ENCODE results near the gene ARHGEF10L. TPM values are rescaled to one million over a fixed set of nuclear protein-coding genes. Genes with fewer than 3 reads are reported as not detected.

The ARHGEF10L gene
- total and polyA plus RNA-seq, 4 experiments from 2014 or later: 0.47 to 0.78 TPM; not detected in 2

DNA sequence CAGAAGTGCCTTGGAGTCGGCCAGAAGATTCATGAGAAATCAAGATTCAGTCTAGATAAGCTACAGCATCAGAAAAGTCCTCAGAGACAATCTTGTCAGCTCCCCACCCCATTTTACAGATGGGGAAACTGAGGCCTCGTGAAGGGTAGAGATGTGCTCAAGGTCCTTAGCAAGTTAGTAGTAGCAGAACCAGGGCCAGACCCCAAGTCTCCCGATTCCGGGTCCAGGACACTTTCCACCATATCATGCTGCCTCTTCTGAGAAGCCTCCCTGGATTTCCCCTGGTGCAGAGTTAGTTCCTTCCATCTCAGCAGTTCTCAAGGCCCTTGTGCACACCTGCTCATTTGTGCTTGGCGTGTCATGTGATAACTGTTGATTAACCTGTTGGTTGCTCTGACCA lies 124.1 kb downstream of the ARHGEF10L start:
- Mint-ChIP-seq H3K4me3 (no peak overlapping the region), H3K27me3 (peaks cover 0 to under 1% of the 10 kb centered on the region in 2 donors), H3K36me3 (no peaks in the 10 kb centered on the region), H3K9me3 (no peaks in the 10 kb centered on the region), H3K4me1 (no peaks in the 10 kb centered on the region), H3K27ac (no peak overlapping the region)
- Histone ChIP-seq H3K27me3 (ENCODE audit: insufficient read depth, low read length) (no peaks in the 10 kb centered on the region), H3K27ac (ENCODE audit: low read depth, low read length) (no peak overlapping the region), H3K4me3 (ENCODE audit: low read length in 2 of 2) (no peak overlapping the region), H3K36me3 (ENCODE audit: insufficient read depth, low read length) (no peaks in the 10 kb centered on the region), H3K4me1 (ENCODE audit: insufficient read depth, low read length) (no peaks in the 10 kb centered on the region), H3K9me3 (ENCODE audit: control insufficient read depth in 1 of 2, low read length in 2 of 2) (no peaks in the 10 kb centered on the region)
- ChIA-PET CTCF (ENCODE audit: partially characterized antibody) (interaction anchor here (0.7 to 3.5 kb wide), 3 partner anchors 13 to 336 kb away, joined by 3 to 28 read pairs (median 3); no protein-coding TSS in a partner anchor), POLR2A (ENCODE audit: partially characterized antibody) (no interaction called here)
- intact Hi-C loops (cut with micrococcal nuclease): no loop called here
- DNase-seq: no peak

DNA sequence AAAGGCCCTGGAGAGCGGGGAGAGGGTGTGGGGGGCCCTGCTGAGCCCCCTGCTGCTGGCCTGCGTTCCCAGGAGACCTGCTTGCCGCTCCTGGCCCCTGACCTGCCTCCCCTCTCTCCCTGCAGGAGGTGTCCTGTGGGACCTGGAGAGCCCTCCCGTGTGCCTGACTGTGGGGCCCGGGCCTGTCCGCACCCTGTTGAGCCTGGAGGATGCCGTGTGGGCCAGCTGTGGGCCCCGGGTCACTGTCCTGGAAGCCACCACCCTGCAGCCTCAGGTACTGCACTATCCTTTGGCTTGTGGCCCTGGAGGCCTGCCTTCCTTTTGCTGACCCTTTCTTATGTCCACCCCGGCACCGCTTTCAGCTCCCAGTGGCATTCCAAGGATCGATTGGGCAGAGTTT lies 124.8 kb downstream of the ARHGEF10L start:
- intact Hi-C loops (cut with micrococcal nuclease): no loop called here

GRCh38 chr1:17665054-17665453 lies 125.6 kb downstream of the ARHGEF10L start:
- no peaks in the 10 kb centered on the region for H3K36me3 Mint-ChIP-seq
- ChIA-PET POLR2A (ENCODE audit: partially characterized antibody) (no interaction called here), CTCF (ENCODE audit: partially characterized antibody) (no interaction called here)
- no peaks in the 10 kb centered on the region for H3K36me3 ChIP-seq (ENCODE audit: insufficient read depth, low read length)
- H3K27me3 ChIP-seq (ENCODE audit: insufficient read depth, low read length): no peaks in the 10 kb centered on the region
- no peak overlapping the region for H3K4me3 ChIP-seq (ENCODE audit: low read length in 2 of 2)
- no peak overlapping the region for H3K27ac Mint-ChIP-seq
- no peak overlapping the region for H3K4me3 Mint-ChIP-seq
- H3K27ac ChIP-seq (ENCODE audit: low read depth, low read length): no peak overlapping the region
- intact Hi-C loops (cut with micrococcal nuclease): no loop called here
- no peaks in the 10 kb centered on the region for H3K27me3 Mint-ChIP-seq
- no peaks in the 10 kb centered on the region for H3K4me1 ChIP-seq (ENCODE audit: insufficient read depth, low read length)
- H3K9me3 ChIP-seq (ENCODE audit: control insufficient read depth in 1 of 2, low read length in 2 of 2): no peaks in the 10 kb centered on the region
- no peak for DNase-seq
- no peaks in the 10 kb centered on the region for H3K4me1 Mint-ChIP-seq
- H3K9me3 Mint-ChIP-seq: no peaks in the 10 kb centered on the region

More for the DNA sequence above, 124.8 kb downstream of the ARHGEF10L start:
- H3K27ac ChIP-seq (ENCODE audit: low read depth, low read length): no peak overlapping the region
- no peak overlapping the region for H3K4me3 Mint-ChIP-seq
- no peak overlapping the region for H3K4me3 ChIP-seq (ENCODE audit: low read length in 2 of 2)
- DNase-seq: no peak
- H3K4me1 Mint-ChIP-seq: no peaks in the 10 kb centered on the region
- H3K27me3 Mint-ChIP-seq: no peaks in the 10 kb centered on the region
- no peak overlapping the region for H3K27ac Mint-ChIP-seq
- H3K9me3 ChIP-seq (ENCODE audit: control insufficient read depth in 1 of 2, low read length in 2 of 2): no peaks in the 10 kb centered on the region
- H3K36me3 ChIP-seq (ENCODE audit: insufficient read depth, low read length): no peaks in the 10 kb centered on the region
- H3K4me1 ChIP-seq (ENCODE audit: insufficient read depth, low read length): no peaks in the 10 kb centered on the region
- CTCF ChIA-PET (ENCODE audit: partially characterized antibody): no interaction called here
- POLR2A ChIA-PET (ENCODE audit: partially characterized antibody): no interaction called here
- H3K9me3 Mint-ChIP-seq: no peaks in the 10 kb centered on the region
- H3K27me3 ChIP-seq (ENCODE audit: insufficient read depth, low read length): no peaks in the 10 kb centered on the region
- H3K36me3 Mint-ChIP-seq: no peaks in the 10 kb centered on the region

GRCh38 chr1:17665950-17666720 lies 126.6 kb downstream of the ARHGEF10L start:
- H3K36me3 ChIP-seq (ENCODE audit: insufficient read depth, low read length): no peaks in the 10 kb centered on the region
- Mint-ChIP-seq H3K9me3 (no peaks in the 10 kb centered on the region), H3K4me1 (no peaks in the 10 kb centered on the region), H3K36me3 (no peaks in the 10 kb centered on the region), H3K4me3 (no peak overlapping the region), H3K27ac (no peak overlapping the region), H3K27me3 (no peaks in the 10 kb centered on the region)
- H3K9me3 ChIP-seq (ENCODE audit: control insufficient read depth in 1 of 2, low read length in 2 of 2): no peaks in the 10 kb centered on the region
- H3K4me3 ChIP-seq (ENCODE audit: low read length in 2 of 2): no peak overlapping the region
- no peak for DNase-seq
- ChIA-PET CTCF (ENCODE audit: partially characterized antibody) (interaction anchor here (1.1 kb wide), 1 partner anchor 10 kb away, joined by 4 read pairs; no protein-coding TSS in a partner anchor), POLR2A (ENCODE audit: partially characterized antibody) (no interaction called here)
- no peak overlapping the region for H3K27ac ChIP-seq (ENCODE audit: low read depth, low read length)
- no peaks in the 10 kb centered on the region for H3K4me1 ChIP-seq (ENCODE audit: insufficient read depth, low read length)
- intact Hi-C loops (cut with micrococcal nuclease): no loop called here
- H3K27me3 ChIP-seq (ENCODE audit: insufficient read depth, low read length): no peaks in the 10 kb centered on the region

DNA sequence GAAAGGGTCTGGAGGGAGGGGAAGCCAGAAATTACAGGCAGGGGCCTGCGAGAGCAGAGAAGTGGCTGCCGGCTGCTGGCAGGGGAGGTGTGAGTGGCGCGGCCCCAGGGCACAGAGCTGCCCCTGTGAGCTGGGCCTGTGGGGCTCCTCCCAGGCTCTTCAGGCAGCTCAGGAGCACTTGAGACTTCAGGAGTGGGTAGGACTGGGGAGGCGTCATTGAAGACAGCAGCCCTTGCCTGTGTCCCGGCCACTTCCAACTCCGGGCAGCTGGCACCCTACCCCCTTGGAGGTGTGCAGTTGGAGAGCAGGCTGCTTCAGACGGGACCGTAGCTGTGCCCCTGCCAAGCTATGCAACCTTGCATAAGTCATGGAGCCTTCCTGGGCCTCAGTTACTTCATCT lies 128.1 kb downstream of the ARHGEF10L start:
- Mint-ChIP-seq H3K4me3 (no peak overlapping the region), H3K27me3 (no peaks in the 10 kb centered on the region), H3K36me3 (no peaks in the 10 kb centered on the region), H3K9me3 (no peaks in the 10 kb centered on the region), H3K27ac (no peak overlapping the region), H3K4me1 (no peaks in the 10 kb centered on the region)
- intact Hi-C loops (cut with micrococcal nuclease): no loop called here
- DNase-seq: no peak
- H3K9me3 ChIP-seq (ENCODE audit: control insufficient read depth in 1 of 2, low read length in 2 of 2): no peaks in the 10 kb centered on the region
- H3K27me3 ChIP-seq (ENCODE audit: insufficient read depth, low read length): no peaks in the 10 kb centered on the region
- no peaks in the 10 kb centered on the region for H3K4me1 ChIP-seq (ENCODE audit: insufficient read depth, low read length)
- POLR2A ChIA-PET (ENCODE audit: partially characterized antibody): no interaction called here
- CTCF ChIA-PET (ENCODE audit: partially characterized antibody): no interaction called here
- H3K4me3 ChIP-seq (ENCODE audit: low read length in 2 of 2): no peak overlapping the region
- no peaks in the 10 kb centered on the region for H3K36me3 ChIP-seq (ENCODE audit: insufficient read depth, low read length)
- H3K27ac ChIP-seq (ENCODE audit: low read depth, low read length): no peak overlapping the region

DNA sequence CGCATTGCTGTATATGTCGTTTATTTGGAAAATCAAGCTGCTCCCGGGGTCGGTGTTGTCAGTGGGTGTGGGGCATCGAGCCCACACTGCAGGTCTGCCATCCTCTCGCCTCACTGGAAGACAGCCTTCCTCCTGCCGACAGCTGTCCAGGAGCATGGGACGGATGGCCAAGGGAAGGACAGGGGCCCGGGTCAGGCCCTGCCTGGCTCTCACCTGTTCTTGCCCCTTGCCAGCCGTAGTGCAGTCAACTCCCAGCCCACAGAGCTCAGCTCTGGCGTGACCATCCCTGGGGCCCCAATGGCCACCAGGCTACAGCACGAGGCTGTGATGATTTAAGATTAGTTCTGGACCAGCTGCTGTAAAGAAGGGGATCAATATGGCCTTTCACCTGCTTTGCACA lies 128.7 kb downstream of the ARHGEF10L start:
- Mint-ChIP-seq H3K27ac (no peak overlapping the region), H3K4me3 (no peak overlapping the region), H3K9me3 (no peaks in the 10 kb centered on the region), H3K36me3 (no peaks in the 10 kb centered on the region), H3K4me1 (no peaks in the 10 kb centered on the region), H3K27me3 (no peaks in the 10 kb centered on the region)
- CTCF ChIA-PET (ENCODE audit: partially characterized antibody): no interaction called here
- DNase-seq: no peak
- H3K4me1 ChIP-seq (ENCODE audit: insufficient read depth, low read length): no peaks in the 10 kb centered on the region
- intact Hi-C loops (cut with micrococcal nuclease): no loop called here
- no peaks in the 10 kb centered on the region for H3K36me3 ChIP-seq (ENCODE audit: insufficient read depth, low read length)
- H3K4me3 ChIP-seq (ENCODE audit: low read length in 2 of 2): no peak overlapping the region
- no peak overlapping the region for H3K27ac ChIP-seq (ENCODE audit: low read depth, low read length)
- H3K27me3 ChIP-seq (ENCODE audit: insufficient read depth, low read length): no peaks in the 10 kb centered on the region
- POLR2A ChIA-PET (ENCODE audit: partially characterized antibody): no interaction called here
- no peaks in the 10 kb centered on the region for H3K9me3 ChIP-seq (ENCODE audit: control insufficient read depth in 1 of 2, low read length in 2 of 2)

DNA sequence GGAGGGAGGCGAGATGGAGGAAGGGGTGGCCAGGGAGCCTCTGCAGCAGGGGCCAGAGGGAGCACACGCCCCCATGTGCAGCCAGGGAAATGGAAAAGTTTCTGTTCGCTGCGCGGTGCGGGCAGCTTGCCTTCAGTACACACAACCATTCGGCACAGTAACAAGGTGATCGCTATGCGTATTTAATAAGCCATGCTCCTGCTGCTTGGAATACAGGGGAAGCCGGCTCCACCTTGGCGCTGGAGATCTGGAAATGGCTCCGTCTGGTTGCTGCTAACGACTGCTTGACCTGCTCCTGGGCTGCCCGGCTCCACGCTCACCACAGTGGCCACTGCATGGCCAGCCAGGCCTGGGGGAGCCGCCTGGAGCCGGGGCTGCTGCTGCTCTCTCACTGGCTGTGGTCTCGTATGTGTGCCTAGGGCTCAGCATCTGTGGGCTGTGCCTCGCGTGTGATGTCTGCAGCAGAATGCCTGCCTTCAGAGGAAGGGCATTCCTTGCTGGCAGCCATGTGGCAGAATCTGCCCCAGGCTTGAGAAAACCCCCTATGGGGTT lies 129.2 kb downstream of the ARHGEF10L start:
- Mint-ChIP-seq H3K27ac (no peak overlapping the region), H3K4me1 (no peaks in the 10 kb centered on the region), H3K9me3 (no peaks in the 10 kb centered on the region), H3K27me3 (no peaks in the 10 kb centered on the region), H3K36me3 (no peaks in the 10 kb centered on the region), H3K4me3 (no peak overlapping the region)
- ChIA-PET POLR2A (ENCODE audit: partially characterized antibody) (no interaction called here), CTCF (ENCODE audit: partially characterized antibody) (no interaction called here)
- Histone ChIP-seq H3K36me3 (ENCODE audit: insufficient read depth, low read length) (no peaks in the 10 kb centered on the region), H3K9me3 (ENCODE audit: control insufficient read depth in 1 of 2, low read length in 2 of 2) (no peaks in the 10 kb centered on the region), H3K27ac (ENCODE audit: low read depth, low read length) (no peak overlapping the region), H3K4me1 (ENCODE audit: insufficient read depth, low read length) (no peaks in the 10 kb centered on the region), H3K27me3 (ENCODE audit: insufficient read depth, low read length) (no peaks in the 10 kb centered on the region), H3K4me3 (ENCODE audit: low read length in 2 of 2) (no peak overlapping the region)
- no peak for DNase-seq
- intact Hi-C loops (cut with micrococcal nuclease): no loop called here

All from CD4-positive, alpha-beta memory T cell (primary cell).